Hematopoietic multipotent progenitor cell treated with erythropoietin and hydrocortisone succinate and interleukin-3 and kit ligand, for 4 days (in vitro differentiated cells): ENCODE measurements around the gene MAST2.
A peak's percentile ranks its signal among the peaks of the same experiment; 100 is the strongest.
"Not testable (repeated sequence)": the region's sequence is repeated elsewhere in the genome, so short reads cannot be mapped to it uniquely, and the experiment has no call there.

Experiments
- DNase-seq: peaks from one replicate; pipeline ENCODE4 v3.0.0-alpha.2; 2015

The MAST2 gene

GRCh38 chr1:45862008-45862407 lies 58.6 kb downstream of the MAST2 start:
- DNase-seq = no peak

DNA sequence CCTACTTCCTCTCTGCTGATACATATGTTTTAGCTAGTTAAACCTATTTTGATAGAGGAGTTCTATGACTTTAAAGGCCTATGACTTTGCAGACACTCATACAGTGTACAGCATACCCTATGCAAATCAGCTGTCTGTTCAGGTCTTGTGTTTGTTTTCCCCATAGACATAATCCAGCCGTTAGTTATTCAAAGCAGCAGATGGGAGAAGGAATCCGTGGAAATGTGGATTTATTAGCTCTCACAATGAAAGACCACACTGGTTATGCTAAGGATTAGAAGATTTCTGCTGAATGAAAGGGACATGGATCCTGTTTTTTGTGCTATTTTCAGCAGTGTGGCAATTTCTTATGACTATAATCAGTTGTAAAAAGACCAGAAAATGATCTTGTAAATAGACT lies 59.8 kb downstream of the MAST2 start:
- DNase-seq = peak; percentile 17

GRCh38 chr1:45864167-45865106 lies 61.0 kb downstream of the MAST2 start:
- no peak for DNase-seq

- no peak for DNase-seq
Measured at GRCh38 chr1:45867697-45868348, 64.4 kb downstream of the MAST2 start.

DNA sequence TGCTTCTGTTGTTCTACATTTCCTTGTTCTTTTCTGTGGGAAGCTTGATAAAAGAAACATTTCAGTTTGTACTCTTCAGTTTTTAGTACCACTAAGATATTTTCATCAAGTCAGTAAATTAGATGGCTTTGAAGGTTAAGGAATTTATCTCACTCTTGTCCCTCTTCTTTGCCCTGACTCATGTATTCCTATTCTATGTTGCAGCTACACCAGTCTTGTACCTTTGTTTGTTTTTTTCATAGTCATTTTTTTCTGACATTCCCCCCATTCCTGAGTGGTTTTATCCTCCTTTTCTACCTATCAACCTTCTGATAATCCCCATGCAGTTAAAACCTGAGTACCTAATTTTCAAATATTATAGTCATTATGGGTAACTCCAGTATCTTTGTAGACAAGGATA lies 65.4 kb downstream of the MAST2 start:
- DNase-seq = no peak

DNA sequence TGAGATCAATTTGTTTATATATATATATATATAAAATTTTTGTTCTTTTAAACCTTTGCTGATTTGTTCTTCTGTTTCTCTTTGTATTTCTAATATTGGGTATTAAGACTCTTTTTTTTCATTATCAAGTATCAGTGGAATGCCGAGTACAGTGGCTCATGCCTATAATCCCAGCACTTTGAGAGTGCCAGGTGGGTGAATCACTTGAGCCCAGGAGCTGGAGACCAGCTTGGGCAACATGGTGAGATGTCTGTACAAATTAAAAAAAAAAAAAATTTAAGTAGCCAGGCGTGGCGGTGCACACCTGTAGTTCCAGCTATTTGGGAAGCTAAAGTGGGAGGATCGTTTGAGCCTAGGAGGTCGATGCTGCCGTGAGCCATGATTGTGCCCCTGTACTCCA lies 67.1 kb downstream of the MAST2 start:
- no peak for DNase-seq

DNA sequence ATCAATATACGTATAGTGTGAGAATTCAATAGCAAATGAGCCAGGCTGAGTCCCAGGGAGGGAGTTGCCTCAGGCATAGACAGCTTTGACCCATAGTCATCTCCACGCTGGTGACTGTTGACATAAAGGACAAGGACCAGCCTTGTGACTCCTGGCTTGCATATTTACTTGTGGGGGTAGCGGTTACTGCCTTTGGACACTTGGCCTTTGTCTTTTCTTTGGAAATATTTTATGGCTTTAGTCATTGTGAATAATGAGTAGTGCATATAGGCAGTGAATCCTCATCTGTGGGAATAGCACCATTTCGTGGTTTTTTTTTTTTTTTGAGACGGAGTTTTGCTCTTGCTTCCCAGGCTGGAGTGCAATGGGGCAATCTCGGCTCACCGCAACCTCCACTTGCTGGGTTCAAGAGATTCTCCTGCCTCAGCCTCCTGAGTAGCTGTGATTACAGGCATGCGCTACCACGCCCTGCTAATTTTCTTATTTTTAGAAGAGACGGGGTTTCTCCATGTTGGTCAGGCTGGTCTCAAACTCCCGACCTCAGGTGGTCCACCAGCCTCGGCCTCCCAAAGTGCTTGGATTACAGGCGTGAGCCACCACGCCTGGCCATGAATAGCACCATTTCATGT lies 68.9 kb downstream of the MAST2 start:
- not testable (repeated sequence) for DNase-seq

DNA sequence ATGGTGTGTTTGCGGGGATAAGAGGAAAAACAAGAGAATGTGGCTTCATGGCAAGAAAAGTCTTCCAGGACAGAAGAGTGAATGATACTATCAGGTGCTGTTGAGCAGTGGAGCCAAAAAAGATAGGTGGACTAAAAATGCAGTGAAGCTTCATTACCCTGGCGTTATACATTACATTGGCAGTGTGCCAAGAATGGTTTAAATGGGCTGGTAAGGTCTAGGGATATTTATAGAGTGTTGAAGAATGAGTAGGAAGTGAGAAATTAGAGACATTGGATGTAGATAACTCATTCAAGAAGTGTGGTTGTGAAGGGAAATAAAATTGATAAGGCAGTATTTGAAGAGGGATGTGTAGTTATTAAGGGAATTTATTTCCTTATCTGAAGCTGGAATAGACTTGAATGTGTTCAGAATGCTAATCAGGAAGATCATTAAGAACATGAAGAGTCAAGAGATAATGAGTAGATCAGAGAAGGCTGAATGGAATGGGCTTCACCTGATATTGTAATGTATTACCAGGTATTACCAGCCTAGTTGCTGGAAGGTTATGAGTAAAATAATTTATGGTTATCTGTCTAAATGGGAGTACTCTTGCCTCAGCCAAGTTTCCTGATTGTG lies 72.7 kb downstream of the MAST2 start:
- DNase-seq = peak; percentile 46

DNA sequence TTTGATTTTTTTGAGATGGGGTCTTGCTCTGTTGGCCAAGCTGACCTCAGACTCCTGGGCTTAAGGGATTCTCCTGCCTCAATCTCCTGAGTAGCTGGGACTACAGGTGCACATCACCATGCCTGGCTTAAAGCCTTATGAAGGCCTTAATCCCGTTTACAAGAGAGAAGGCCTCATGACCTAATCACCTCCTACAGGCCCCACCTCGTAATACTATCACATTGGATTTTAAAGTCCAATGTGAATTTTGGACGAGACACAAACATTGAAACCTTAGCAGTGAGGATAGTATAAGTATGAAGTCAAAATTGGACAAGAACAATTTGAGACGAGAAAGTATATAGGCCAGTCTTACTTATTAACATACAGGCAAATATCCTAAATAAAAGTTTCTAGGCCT lies 73.9 kb downstream of the MAST2 start:
- DNase-seq = no peak

GRCh38 chr1:45879885-45880598 lies 76.6 kb downstream of the MAST2 start:
- DNase-seq = no peak

GRCh38 chr1:45880930-45881329 lies 77.5 kb downstream of the MAST2 start:
- DNase-seq = no peak

GRCh38 chr1:45883658-45884057 lies 80.2 kb downstream of the MAST2 start:
- DNase-seq = no peak

DNA sequence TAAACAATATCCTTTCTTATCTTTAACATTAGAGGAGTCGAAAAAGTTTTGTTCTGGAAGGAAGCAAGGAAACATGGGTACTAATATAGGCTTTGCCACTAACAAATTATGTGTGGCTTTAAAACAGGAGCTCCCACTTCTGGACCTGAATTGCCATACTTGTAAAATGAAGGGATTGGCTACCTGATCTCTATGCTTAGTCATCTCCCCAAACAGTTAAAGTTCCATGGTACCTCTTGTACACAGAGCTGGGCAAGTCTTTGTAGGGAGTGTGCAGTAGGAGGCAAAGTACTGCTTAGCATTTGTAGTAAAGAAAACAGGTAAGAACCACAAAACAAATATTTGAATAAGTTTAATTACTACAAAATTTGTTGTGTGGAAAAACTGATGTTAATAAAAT lies 81.3 kb downstream of the MAST2 start:
- no peak for DNase-seq

DNA sequence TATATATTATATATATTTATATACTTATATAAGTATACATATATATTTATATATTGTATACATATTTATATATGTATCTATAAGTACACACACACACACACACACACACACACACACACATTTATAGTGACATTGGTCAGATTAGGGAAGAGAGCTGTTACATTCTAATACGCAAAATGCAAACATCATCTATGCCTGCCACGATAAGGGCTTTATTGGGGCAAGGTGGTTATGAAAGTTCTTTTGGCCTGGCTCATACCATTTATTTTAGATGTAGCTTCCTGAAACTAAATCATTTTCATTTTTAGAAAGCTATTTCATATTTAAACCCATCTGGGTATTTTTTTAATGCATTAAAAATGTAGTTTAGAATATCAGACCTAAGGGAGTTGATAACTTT lies 82.8 kb downstream of the MAST2 start:
- peak; percentile 25 for DNase-seq

DNA sequence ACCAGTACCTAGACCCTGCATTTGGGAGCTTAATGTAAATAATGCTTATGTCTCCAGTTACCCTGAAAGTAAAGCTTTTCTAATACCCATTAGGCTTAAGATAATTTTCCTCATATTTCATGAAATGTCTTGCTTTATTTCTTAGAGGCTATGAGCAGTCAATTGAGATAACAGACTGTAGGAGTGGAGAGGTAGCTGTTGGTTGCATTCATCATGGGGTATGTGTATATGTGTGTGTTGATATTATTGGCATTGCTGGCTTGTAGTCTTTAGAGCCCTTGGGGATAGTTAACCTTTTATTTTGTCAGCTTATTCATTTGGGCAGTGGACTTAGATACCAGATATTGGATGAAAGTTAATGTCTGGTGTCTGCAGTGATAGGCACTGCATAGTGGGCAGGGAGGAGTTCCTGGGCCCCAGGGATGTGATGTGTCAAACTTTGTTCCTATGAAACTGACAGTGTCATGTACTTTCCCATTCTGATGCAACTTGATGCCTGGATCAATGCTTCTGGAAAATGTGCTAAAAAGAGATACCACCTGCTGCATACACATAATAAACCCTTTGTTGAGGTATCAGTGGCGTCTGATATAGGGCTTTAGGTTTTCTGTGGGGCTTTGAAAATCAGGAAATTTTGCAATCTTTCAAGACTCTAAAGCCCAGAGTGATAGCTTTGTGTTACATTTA lies 83.9 kb downstream of the MAST2 start:
- no peak for DNase-seq

- DNase-seq = no peak
Measured at GRCh38 chr1:45890078-45890477, 86.7 kb downstream of the MAST2 start.

GRCh38 chr1:45891087-45891486 lies 87.7 kb downstream of the MAST2 start:
- no peak for DNase-seq

DNA sequence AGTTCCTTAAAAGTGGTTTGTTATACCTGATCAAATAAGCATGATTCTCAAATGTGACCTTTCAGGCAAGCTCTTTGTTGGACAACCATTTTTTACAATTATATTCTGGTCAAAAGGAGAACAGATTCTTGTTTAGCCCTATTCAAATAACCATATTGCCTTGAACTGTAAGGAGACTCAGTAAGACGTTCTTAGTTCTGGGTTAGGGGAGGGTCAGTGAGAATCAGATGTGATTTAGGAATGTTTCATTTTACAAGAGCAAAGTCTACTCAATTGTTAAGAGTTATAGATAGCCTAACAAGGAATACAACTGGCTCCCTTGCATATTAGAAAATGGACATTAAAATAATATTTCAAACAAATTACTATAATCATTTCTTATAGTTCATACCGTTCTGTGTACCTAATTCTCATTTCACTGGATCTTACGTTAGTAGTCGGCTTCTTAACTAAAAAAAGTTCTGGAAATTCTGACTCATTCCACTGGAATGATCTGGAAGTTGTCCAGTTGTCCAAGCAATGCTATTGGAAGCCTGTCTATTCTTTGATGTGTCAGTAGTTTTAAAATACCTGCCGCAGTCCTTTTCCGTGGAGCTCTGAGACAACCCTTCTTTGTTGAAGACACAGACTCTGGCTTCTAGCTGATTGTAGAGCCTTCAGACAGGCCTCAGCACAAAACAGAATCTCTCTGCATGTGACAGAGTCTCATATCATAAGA lies 88.8 kb downstream of the MAST2 start:
- no peak for DNase-seq

- DNase-seq = no peak
Measured at GRCh38 chr1:45894331-45894730, 90.9 kb downstream of the MAST2 start.

DNA sequence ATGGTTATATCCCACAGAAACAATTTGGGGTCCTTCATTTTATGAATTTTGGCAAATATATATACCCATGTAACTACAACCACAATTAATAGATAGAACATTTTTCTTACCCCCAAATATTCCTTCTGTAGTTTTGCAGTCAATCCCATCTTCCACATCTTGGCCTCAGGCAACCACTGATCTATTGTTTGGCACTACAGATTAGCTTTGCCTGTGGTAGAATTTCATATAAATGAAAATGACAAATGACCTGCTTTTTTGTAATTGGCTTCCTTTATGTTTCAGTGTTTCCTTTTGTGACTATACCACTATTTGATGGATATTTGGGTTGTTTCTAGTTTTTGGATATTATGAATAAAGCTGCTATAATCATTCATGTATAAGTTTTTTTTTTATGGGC lies 91.5 kb downstream of the MAST2 start:
- DNase-seq = no peak

- no peak for DNase-seq
Measured at GRCh38 chr1:45895406-45895805, 92.0 kb downstream of the MAST2 start.
